HPDE6-E6E7 (cell line): ENCODE results near the gene AAR2.
A peak's percentile ranks its signal among the peaks of the same experiment; 100 is the strongest.

ENCODE experiments used
- DNase-seq: peaks from one replicate; pipeline ENCODE4 v3.0.0; 2011; ENCODE audit warnings: missing footprints; ENCODE audit errors: extremely low spot score

Gene AAR2

DNA sequence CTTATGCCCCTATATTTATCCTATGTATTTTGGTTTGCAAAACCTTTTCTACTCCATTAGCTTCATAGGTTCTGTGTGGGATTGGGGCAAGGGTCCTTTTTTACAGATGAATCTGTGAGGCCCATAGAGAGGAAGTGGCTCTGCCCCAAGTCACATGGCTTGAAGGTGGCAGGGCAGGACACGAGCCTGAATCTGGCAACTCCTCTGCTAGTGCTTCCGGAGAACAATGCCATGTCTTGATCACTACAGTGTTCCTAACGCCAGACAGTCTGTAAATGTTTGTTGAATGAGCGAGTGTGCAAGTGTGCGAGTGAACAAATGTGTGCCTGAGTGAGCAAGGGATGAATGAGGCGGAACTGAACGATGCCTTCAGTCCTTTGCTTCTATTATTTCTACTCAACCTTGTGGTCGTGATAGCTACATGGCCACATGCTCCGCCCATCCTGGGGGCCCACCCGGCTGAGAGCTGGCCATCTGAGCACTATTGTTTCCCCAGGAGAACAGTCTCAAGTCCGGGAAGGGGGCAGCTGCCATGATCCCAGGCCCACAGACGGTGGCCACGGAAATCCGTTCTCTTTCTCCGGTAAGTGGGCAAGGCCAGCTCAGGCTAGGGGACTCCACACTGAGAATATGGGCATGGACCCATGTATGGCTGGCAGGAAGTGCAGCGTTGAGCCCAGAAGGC is 17.8 kb upstream of the AAR2 start:
- DNase-seq = no peak

DNA sequence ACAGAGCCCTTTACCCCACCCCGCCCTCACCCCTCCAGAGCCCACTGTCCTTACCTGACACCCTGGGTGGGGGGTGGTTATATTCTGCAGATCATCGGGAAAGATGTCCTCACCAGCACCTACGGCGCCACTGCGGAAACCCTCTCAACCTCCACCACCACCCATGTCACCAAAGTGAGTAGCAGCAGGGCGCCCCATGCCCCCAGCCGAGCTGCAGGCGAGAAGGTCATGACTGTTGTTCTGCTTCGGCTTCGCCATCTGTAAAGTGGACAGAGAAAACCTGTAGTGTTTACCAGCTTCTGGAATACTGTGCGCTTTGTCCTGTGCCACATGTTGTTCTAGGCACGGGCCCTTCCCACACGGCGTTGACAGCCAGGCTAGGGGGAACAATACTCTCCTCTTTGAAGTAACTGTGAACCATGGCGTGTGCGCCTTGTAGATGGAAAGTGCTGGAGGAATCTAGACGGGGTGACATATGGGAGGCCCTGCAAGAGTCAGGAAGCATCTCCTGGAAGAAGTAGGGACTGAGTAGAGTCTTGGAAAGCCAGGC is 16.5 kb upstream of the AAR2 start:
- no peak for DNase-seq

DNA sequence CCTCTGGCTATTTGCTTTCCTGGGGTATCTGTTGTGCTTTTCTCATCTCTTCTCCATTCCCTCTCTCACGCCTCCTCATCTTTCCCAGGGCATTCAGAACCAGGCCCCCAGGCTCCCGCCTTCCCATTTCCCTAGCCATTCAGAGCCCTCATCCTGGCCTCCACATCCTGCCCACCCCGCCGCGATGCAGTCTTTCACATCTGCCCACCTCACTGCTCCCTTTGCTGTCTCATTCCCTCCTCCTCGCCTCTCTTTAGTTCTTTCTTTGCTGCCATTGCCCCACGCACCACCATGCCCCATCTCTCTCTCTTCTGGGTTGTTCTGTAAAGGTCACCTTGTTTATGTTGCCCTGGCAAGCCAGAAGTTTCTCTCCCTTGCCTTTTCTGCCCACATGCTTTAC is 10.6 kb upstream of the AAR2 start:
- no peak for DNase-seq

DNA sequence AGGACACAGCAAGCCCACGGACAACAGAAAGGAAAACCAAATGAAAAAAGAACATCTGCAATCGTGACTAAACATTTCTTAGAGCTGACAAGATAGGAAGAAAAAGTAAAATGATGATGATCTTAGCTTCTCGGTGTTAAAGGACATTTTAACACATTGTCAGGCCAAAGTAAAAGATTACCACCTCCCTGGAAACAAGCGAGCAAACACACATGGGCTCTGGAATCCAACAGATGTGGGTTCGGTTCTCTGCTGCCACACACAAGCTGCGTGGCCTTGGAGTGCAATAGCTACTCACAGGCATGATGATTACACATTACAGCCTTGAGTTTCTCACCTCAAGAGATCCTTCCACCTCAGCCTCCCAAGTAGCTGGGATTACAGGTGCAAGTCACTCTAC is 7.5 kb upstream of the AAR2 start:
- DNase-seq = no peak

DNA sequence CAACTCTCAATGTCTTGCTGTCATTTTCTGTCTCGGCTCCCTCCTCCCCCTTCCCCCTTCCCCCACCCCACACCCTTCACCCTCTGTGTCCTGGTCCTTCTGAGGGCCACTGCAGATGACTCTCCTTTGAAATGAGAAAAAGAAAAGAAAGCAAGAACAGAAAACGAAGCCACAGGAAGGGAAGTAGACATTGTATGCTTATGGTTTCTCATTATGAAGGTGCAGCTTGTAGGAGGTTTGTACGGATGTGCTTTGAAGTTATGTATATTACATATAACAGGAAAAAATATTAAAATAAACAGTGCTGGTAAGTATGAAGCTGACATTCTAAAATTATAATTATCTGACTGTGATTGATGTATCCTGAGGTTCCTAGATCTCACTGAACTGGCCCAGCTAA is 6.3 kb upstream of the AAR2 start:
- DNase-seq = no peak

DNA sequence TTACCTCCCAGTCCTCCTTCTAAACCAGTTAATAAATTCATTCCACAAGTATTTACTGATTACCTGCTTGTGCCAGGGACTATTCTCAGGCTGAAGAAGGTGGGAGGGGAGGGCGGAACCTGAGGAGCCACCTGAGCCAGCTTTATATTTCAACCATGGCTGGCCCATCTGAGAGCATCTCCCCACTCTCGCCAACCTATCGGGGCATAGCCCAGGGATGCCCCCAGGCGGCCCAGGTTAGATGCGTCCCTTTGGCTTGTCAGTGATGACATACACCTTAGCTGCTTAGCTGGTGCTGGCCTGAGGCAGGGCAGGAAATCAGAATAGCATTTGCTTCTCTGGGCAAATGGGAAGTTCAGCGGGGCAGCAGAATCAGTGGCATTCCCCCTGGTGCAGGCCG is 4.9 kb upstream of the AAR2 start:
- DNase-seq = no peak

DNA sequence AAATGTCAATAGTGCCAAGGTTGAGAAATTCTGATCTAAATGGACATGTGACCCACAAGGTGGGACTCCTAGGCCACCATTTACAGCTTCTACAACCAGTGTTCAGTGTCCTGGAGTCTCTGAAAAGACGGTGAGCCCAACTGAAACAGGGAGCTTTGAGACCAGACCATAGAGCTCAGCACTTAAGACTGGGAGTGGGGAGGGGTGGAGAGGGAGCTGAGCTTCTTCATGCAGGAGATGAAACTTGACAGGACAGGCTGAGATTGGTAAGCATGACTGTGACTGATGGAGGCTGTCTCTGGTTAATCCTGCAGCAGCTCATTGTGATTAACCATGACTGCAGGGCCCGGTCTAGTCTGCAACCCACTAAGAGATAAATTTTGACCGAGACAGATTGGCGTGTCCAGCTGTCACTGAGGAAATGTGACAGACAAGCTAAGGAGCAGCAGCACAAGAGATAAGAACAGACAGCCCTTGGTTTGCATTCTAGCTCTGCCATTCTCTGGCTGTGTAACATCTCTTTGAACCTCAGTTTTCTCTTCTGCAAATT is 1.4 kb upstream of the AAR2 start:
- DNase-seq = no peak

DNA sequence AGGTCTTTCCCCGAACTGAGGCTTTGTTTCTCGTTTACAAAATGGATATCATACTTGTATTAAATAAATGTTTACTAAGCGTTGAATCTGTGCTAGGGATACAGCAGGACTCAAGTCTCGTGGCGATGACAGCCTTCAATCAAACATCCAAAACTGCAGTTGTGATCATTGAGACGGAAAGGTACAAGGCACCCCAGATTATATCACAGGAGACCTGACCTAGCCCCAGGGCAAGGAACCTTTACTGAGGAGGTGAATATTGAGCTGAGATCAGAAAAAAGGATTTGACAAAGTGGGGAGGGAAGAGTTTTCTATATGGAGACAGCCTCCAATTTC is 476 bp downstream of the AAR2 start:
- DNase-seq = no peak

DNA sequence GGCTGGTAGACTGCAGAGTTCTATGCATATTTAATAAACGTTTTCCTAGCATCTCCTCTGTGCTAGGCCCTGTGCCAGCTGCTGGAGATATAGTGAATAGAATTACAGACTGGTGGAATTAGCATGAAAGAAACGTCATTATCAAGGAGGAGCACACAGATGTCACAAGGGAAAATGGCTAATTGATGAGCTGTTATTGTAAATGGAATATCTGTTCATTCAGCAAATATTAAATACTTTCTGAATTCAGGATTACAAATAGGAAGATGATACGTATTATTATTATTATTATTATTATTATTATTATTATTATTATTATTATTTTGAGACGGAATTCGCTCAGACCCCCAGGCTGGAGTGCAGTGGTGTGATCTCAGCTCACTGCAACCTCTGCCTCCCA is 1.2 kb downstream of the AAR2 start:
- DNase-seq = no peak

DNA sequence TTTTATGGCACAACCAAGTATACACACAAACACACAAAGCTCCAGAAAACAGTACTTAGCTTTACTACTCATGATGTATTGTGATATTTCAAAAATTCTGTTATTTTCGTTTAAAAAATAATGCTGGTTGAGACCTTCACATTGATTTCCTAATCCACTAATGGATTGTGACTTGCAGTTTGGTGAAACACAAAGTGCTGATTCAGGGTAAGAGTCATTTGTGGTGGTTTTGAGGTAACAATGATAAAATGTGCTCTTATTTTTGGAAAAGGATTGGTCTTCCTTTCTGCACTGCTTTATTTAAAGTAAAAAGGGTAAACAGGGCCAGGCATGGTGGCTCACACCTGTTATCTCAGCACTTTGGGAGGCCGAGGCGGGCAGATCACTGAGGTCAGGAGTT is 1.9 kb downstream of the AAR2 start:
- no peak for DNase-seq

DNA sequence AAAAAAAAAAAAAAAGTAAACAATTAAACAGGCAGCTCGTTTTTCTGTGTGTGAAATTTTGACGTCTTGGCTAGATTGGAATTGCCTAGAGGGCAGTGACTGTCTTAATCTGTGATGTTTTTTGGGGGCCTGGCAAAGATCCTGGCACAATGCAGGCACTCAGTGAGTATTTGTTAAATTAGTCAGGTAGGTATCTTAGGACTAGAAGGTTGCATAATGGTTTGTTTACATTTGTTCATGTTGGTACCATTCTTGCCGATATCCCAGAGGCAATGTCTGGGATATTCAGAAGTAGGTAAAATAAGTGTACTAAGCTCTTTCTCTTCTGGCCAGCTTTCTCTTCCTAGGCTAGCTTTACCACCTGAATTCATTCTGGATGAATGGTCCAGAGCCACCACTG is 2.5 kb downstream of the AAR2 start:
- DNase-seq = no peak

DNA sequence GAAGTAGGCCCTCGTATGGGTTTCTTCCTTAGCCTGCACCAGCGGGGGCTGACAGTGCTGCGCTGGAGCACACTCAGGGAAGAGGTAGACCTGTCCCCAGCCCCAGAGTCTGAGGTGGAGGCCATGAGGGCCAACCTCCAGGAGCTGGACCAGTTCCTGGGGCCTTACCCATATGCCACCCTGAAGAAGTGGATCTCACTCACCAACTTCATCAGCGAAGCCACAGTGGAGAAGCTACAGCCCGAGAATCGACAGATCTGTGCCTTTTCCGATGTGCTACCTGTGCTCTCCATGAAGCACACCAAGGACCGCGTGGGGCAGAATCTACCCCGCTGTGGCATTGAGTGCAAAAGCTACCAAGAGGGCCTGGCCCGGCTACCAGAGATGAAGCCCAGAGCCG is 3.8 kb downstream of the AAR2 start:
- DNase-seq = no peak

DNA sequence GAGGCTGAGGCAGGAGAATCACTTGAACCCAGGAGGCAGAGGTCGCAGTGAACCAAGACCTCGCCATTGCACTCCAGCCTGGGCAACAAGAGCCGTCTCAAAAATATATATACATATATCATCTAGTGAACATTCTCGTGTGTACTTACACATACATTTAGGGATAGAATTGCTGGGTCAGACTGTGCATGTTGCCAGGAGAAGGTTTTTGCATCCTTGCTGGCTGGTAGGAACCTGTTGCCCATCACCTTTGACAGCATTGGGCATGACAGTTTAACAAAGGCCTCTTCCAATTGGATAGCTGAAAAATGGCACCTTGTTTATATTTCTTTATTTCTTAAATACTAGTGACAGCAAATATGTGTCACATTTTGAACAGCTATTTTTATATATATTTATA is 5.4 kb downstream of the AAR2 start:
- no peak for DNase-seq

DNA sequence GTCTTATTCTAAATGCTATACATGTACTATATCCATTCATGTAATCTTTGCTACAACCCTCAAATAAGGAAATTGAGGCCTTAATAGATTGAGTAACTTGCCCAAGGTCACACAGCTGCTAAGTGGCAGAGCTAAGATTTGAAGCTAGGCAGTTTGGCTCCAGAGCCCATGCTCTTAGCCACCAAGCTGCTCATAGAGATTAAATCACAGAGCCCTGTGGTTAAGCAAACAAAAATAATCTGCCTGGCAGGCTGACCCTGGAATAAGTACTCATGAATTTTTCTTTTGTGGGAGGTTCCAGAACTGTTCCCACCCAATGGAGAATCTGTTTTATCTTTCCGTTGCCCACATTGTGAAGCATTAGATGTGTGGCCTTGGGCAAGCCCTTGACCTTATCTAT is 7.4 kb downstream of the AAR2 start:
- DNase-seq = no peak

DNA sequence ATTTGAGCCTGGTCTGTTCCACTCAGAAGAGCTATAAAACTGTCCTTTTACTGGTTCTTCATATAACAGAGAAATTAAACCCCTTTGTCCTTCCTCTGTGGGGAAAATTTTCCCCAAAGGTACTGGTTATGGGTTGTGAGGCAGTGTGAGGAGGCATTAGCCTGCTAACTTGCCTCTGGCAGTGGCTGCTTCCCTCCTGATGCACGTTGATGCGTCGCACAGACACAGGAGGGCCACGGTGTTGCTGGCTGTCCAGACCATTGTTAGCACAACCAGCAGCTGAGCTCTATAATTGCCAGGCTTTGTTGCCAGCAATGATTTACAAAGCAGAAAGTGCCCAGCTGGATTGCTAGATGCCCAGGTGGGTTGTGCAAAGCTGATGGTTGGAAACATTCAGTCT is 10.1 kb downstream of the AAR2 start:
- no peak for DNase-seq

DNA sequence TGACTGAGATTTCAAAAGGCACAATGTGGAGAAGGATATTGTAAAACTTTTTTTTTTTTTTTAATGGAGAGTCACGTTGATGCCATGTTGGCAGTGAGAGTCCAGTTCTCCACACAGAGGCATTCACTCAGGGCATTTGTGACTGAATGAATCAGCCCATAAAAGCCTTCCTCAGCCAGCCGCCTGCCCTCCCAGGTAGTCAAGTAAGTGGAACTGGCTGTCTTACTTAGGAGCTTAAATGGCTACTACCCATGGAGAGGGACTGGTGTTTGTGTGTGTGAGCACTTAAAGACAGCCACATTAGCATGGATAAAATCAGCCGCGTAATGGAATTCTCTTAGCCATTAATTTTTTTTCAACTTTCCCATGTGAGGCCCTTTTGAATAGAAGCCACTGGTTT is 12.6 kb downstream of the AAR2 start:
- DNase-seq = no peak

DNA sequence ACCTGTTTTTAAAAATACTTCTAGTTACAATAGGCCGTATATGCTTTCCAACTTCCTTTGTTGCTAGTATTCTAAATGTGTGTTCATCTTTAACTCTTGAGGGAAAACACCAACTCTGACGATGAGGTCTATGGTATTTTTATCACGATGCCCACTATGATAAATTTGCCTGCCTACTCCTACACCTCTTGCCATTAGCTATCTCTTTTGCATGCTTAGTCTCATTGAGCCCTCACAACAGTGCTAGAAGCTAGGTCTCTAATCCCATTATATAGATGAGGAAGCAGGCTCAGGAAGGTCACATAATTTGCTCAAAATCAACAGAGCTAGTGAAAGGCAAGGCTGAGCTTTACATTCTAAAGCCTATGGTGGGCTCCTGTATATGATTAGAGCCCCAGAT is 13.2 kb downstream of the AAR2 start:
- DNase-seq = no peak

DNA sequence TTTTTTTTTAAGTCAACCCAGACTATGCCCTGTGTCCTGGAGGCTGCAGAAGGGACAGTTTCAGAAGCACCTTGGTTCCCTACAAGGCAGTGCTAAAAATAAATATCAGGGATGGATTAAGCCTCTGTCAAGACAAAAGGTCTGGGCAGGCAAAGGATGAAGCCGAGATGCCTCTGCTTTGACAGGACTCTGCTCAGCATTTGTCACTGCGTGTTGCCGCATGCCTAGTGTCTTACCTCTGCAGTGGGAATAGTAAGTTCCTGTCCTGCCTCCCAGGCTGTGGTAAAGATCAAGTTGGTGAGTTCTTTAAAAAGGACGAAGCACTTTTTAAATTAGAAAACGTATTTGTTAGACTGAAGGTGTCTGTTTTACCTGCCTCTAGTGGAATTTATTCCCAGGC is 15.1 kb downstream of the AAR2 start:
- peak; percentile 76 for DNase-seq

DNA sequence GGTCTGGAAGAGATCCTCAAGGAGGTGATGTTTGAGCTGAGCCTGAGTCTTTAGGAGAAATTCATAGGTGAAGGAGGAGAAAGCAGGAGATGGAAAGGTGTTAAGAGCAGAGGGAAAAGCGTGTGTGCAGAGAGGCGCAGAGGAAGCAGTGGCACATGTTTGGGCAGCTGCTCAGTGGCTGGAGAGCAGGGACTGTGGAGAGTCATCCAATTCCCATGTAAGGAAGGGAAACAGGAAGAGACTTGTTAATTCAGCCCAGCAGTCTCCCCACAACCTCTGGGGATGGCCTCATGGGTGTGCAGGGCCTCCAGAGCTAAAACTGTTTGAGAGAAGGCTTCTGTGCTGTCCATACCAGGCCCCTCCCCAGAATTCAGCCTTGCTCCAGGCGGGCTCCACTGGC is 16.2 kb downstream of the AAR2 start:
- peak; percentile 44 for DNase-seq

DNA sequence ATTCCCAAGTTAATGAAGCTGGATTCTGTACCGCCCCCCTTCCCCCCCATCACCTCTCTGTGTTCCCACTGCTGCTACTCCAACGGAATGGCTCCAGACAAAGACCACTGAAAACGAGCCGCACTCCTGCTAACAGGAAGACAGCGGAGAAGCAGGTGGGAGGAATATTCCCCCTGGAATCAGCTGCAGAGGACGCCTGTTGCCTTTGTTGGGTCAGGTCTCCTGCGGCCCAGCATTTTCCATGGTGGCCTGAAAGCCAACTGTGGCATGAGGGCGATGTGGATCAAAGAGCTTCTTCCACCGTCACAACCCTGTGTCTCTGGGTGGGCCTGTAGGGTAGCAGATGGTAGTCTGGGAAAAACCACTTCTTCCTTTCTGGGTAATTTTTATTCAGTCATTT is 16.8 kb downstream of the AAR2 start:
- DNase-seq = no peak

DNA sequence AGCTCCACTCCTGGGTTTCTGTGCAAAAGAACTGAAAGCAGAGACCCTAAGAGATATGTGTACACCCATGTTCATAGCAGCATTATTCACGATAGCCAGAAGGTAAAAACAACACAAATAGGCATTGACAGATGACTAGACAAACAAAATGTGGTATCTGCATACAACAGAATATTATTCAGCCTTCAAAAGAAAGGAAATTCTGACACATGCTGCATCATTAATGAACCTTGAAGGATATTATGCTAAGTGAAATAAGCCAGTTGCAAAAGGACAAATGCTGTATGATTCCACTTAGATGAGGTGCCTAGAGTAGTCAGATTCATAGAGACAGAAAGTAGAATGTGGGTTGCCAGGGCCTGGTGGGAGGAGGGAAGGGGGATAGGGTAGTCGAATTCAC is 17.8 kb downstream of the AAR2 start:
- no peak for DNase-seq

DNA sequence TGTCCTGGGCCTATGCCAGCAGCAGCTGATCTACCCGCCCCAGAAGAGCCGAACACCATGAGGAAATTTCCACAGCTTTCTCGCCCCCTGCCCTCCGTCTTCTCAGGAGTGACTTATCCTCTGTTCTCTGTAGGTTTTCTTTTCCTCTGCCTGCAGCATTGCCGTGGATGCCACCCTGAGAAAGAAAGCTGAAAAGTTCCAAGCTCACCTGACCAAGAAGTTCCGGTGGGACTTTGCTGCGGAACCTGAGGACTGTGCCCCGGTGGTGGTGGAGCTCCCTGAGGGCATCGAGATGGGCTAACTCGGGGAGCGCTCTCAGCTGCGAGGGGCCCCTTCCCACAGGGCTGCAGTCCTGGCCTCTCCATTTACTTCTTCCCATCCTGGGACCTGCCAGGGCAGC is 19.2 kb downstream of the AAR2 start:
- DNase-seq = no peak

DNA sequence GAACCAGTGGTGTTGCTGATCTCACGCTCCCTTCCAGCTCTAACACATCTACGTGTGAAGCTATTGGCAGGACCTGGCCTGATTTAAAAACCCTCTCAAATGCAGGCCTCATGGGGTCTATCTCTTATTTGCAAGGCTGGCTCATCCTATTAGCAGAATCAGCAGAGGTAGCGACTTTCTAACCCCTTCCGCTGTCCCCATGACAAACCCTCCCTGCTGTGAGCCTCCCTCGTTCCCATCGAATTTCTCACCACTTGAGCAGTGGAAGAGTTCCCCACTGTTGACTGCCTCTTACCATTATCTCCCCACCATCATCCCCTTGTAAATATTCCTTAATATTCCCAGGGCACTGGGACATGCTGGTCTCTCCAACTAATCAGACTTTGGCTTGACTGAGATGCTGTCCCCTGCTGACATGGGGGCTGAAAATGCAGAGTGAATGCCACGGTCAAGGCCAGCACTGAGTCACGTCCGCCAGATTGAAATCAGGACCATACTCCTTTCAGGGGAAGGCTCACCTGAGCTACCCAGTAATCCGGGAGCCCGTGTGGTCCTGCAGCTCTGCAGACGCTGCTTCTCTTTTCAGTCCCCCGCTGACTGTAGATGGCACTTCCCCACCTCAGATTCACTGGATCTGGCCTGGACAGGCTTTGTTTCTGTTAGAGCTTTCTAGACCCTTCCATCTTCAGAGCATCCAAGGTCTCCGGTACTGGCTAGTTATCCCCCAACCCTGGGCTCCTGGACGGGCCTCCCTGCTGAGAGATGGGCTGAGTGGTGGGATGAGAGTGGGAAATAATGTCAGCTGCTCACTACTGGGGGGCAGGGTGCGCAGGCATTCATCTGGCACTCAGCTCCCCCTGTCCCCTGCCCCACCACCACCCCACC is 23.1 kb downstream of the AAR2 start:
- no peak for DNase-seq
